HepG2 (cell line): Measurements from ENCODE around the gene HAT1. TPM values are rescaled to one million over a fixed set of nuclear protein-coding genes. Genes with fewer than 3 reads are reported as not detected.

Source experiments
- GPBP1L1 ChIP-seq: sonication (generic); formaldehyde crosslinking; IDR thresholded peaks from 2 replicates; pipeline ENCODE4 v1.5.0; 2020; ENCODE audit warnings: mild to moderate bottlenecking, missing genetic modification reagents
- PBX2 ChIP-seq: IDR thresholded peaks from 2 replicates; pipeline ENCODE4 v1.6.1; 2016; ENCODE audit warnings: control low read depth
- PTBP1 ChIP-seq: fragments of 200-400 bp; formaldehyde crosslinking; IDR thresholded peaks from 2 replicates; pipeline ENCODE4 v1.6.1; 2018; ENCODE audit warnings: low read length, low read depth; ENCODE audit not compliant: poor library complexity, severe bottlenecking
- YEATS2 ChIP-seq: sonication (generic); formaldehyde crosslinking; IDR thresholded peaks from 2 replicates; pipeline ENCODE4 v1.4.0; 2020; ENCODE audit warnings: missing genetic modification reagents, borderline replicate concordance
- ZBTB46 ChIP-seq: sonication (generic); formaldehyde crosslinking; IDR thresholded peaks from 2 replicates; pipeline ENCODE4 v1.4.0; 2020; ENCODE audit warnings: mild to moderate bottlenecking, missing genetic modification reagents, borderline replicate concordance
- polyA plus RNA-seq, 8 experiments: library from polyadenylated mRNA; depleted of rRNA in 3 of 8; stranded (reverse) in 7 of 8; unstranded in 1 of 8; fragments of >200 nt; fragmentation: Illumina TruSeq in 4 of 8; extraction: Trizol in 4 of 8; gene quantifications; 2 replicates each; pipeline versions ENCODE4 v1.2.1 to v1.2.3, GENCODE V29; 2011 to 2016; ENCODE audit warnings: low read depth in 4 of 8, missing spikeins in 1 of 8, mixed read lengths in 1 of 8; ENCODE audit not compliant: insufficient read depth in 1 of 8
- total RNA-seq, 5 experiments: library from RNA; depleted of rRNA; stranded (reverse); fragments of >200 nt; fragmentation: Illumina TruSeq; extraction: Trizol; gene quantifications; 2 replicates each; pipeline ENCODE4 v1.2.3, GENCODE V29; 2016; ENCODE audit warnings: low read depth in 1 of 5

HAT1 gene
- total and polyA plus RNA-seq, 2 of the 13 experiments (the other 11 are each of a cell fraction or from before 2014, with no cell fraction given) = 45.4 to 119 TPM

DNA sequence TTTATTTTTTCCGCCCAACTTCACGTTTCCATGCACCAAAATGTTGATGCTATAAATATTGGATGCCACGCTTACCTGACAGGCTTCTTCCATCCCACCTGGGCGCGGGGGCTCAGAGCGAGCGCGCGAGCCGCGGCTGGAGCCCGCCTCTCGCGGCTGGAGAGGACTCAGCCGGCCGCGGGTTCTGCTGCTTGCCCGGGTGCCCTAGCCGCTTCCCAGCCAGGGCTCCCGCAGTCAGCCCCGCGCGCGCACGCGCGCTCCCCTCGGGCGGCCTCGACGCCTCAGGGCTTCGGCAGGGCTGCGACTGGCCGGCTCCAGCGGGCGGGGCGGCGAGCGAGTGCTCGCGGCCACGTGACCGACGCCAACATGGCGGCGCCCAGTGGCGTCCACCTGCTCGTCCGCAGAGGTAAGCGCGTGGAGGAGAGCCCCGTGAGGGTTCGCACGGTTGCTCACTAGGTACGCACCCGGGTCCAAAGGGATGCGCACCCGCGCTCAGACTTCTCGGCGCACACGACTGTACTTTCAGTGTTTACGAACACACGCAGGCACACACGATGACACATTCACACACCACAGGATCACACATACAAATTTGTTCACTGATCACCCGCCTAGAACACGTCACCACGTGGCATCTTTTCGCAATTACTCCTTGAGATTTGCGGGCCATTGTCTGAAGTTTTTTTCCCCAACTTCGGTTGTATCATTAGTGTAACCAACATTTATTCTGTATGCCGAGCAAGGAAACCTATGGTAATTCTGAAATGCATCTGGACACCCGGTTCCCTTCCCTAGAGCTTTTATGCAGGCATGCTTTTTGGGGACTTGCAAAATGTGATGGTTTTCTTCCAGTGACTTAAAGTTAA, 77.6 kb downstream of the HAT1 start, which contains the start of gene METAP1D (continued):
- TF ChIP-seq PTBP1 (no peak), PBX2 (CRISPR knock-in tag) (no peak), YEATS2 (CRISPR knock-in tag) (peak; percentile 86), ZBTB46 (CRISPR knock-in tag) (peak; percentile 56; the same call in 1 of the 2 replicates), GPBP1L1 (CRISPR knock-in tag) (no peak)
